ENCODE measurements around the gene CCDC43. TPM values are rescaled to one million over a fixed set of nuclear protein-coding genes. Genes with fewer than 3 reads are reported as not detected.
"Not testable (repeated sequence)": the region's sequence is repeated elsewhere in the genome, so short reads cannot be mapped to it uniquely, and the experiment has no call there.

Gene CCDC43
- total RNA-seq, 1 donor from 2014 or later = 32.8 TPM

GRCh38 chr17:44688675-44689476 lies 700 bp downstream of the CCDC43 start:
- TF ChIP-seq CTCF (conservative IDR thresholded peaks at IDR 0.05) = no peak
- Mint-ChIP-seq H3K4me1 (peaks cover 19% of the 10 kb centered on the region), H3K27ac (ENCODE audit: unreplicated experiment) (peak overlapping the region; percentile 99), H3K9me3 (no peaks in the 10 kb centered on the region), H3K4me3 (peak overlapping the region; percentile 99), H3K36me3 (ENCODE audit: low read depth) (no peaks in the 10 kb centered on the region), H3K27me3 (ENCODE audit: low read depth) (no peaks in the 10 kb centered on the region)
- DNase-seq (ENCODE audit: low read depth, low spot score) = no peak

GRCh38 chr17:44688200-44688599 lies 1.4 kb downstream of the CCDC43 start:
- TF ChIP-seq CTCF (conservative IDR thresholded peaks at IDR 0.05) = no peak
- Mint-ChIP-seq H3K4me3 (peak overlapping the region; percentile 99), H3K27me3 (ENCODE audit: low read depth) (no peaks in the 10 kb centered on the region), H3K9me3 (no peaks in the 10 kb centered on the region), H3K36me3 (ENCODE audit: low read depth) (no peaks in the 10 kb centered on the region), H3K27ac (ENCODE audit: unreplicated experiment) (no peak overlapping the region), H3K4me1 (peaks cover 19% of the 10 kb centered on the region)
- no peak for DNase-seq (ENCODE audit: low read depth, low spot score)

- no peak for DNase-seq (ENCODE audit: low read depth, low spot score)
- H3K4me3 Mint-ChIP-seq = peak overlapping the region; percentile 5
- no peak overlapping the region for H3K27ac Mint-ChIP-seq (ENCODE audit: unreplicated experiment)
- H3K4me1 Mint-ChIP-seq = peaks cover 19% of the 10 kb centered on the region
- H3K27me3 Mint-ChIP-seq (ENCODE audit: low read depth) = no peaks in the 10 kb centered on the region
- TF ChIP-seq CTCF (conservative IDR thresholded peaks at IDR 0.05) = no peak
- no peaks in the 10 kb centered on the region for H3K9me3 Mint-ChIP-seq
- no peaks in the 10 kb centered on the region for H3K36me3 Mint-ChIP-seq (ENCODE audit: low read depth)
Observed at GRCh38 chr17:44687756-44688155, 1.8 kb downstream of the CCDC43 start.

GRCh38 chr17:44683303-44683702 lies 6.3 kb downstream of the CCDC43 start:
- not testable (repeated sequence) for H3K27me3 Mint-ChIP-seq (ENCODE audit: low read depth); H3K4me3 Mint-ChIP-seq; DNase-seq (ENCODE audit: low read depth, low spot score); H3K4me1 Mint-ChIP-seq; H3K36me3 Mint-ChIP-seq (ENCODE audit: low read depth); H3K9me3 Mint-ChIP-seq; H3K27ac Mint-ChIP-seq (ENCODE audit: unreplicated experiment)

- peaks cover 4% of the 10 kb centered on the region for H3K4me1 Mint-ChIP-seq
- H3K9me3 Mint-ChIP-seq = no peaks in the 10 kb centered on the region
- no peak for DNase-seq (ENCODE audit: low read depth, low spot score)
- no peak overlapping the region for H3K4me3 Mint-ChIP-seq
- H3K27ac Mint-ChIP-seq (ENCODE audit: unreplicated experiment) = no peak overlapping the region
- no peaks in the 10 kb centered on the region for H3K27me3 Mint-ChIP-seq (ENCODE audit: low read depth)
- TF ChIP-seq CTCF (conservative IDR thresholded peaks at IDR 0.05) = no peak
- peaks cover 8% of the 10 kb centered on the region for H3K36me3 Mint-ChIP-seq (ENCODE audit: low read depth)
Observed at GRCh38 chr17:44677136-44677535, 12.4 kb downstream of the CCDC43 start.

- DNase-seq (ENCODE audit: low read depth, low spot score) = no peak
- H3K4me1 Mint-ChIP-seq = peaks cover 4% of the 10 kb centered on the region
- no peak overlapping the region for H3K4me3 Mint-ChIP-seq
- no peaks in the 10 kb centered on the region for H3K27me3 Mint-ChIP-seq (ENCODE audit: low read depth)
- no peak for TF ChIP-seq CTCF (conservative IDR thresholded peaks at IDR 0.05)
- no peak overlapping the region for H3K27ac Mint-ChIP-seq (ENCODE audit: unreplicated experiment)
- H3K9me3 Mint-ChIP-seq = no peaks in the 10 kb centered on the region
- H3K36me3 Mint-ChIP-seq (ENCODE audit: low read depth) = peaks cover 2% of the 10 kb centered on the region
Observed at GRCh38 chr17:44673893-44674292, 15.7 kb downstream of the CCDC43 start.
